GM21526 (cell line): ENCODE measurements around the gene RBM15.

Experiments used
- ATAC-seq: cut with Tn5 transposase; IDR thresholded peaks from one replicate; pipeline ENCODE4 v1.9.1; 2021; ENCODE audit warnings: moderate library complexity; ENCODE audit not compliant: unreplicated experiment, low FRiP score

Gene RBM15

GRCh38 chr1:110347182-110347893, 8.2 kb downstream of the RBM15 start:
- no peak for ATAC-seq

GRCh38 chr1:110348050-110348449, 8.9 kb downstream of the RBM15 start:
- ATAC-seq: no peak

DNA sequence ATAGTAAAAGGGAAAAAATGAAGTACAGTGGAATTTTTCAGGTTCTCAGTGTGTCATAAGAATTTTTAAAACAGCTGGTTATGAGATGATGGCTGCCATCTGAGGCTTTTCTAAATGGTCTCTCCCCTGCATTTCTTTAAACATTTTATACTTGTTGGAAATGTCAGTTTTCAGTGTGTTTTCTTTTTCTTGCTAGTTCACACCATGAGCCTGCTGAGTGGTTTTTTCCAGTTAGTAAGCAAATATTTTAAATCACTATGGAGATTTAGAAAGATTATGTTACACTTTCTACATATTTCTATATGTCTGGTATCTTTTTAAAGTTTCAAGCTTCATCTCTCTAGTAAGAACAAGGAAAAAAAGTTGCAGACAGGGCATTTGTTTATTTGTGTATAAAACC, 9.6 kb downstream of the RBM15 start:
- ATAC-seq: no peak

GRCh38 chr1:110350360-110350759, 11.2 kb downstream of the RBM15 start:
- no peak for ATAC-seq

- no peak for ATAC-seq
Measured at GRCh38 chr1:110355321-110355720, 16.1 kb downstream of the RBM15 start.

DNA sequence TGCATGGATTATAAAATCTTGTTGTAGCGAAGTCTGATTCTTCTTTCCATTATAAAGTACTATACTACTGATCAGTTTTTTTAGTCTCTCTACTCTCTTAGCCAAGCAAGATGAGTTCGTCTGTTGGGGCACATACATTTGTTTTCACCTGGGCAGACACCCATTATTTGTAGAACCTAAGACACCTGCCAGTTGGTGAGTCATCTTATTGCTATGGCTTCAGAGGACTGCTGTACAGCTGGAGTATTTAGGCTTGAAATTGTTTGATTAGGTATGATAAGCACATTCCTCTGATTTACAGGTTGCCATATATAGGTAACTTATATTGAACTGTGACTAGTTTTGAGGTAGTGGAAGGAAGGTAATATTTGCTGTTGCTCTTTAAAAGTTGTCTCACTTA, 17.2 kb downstream of the RBM15 start:
- no peak for ATAC-seq

DNA sequence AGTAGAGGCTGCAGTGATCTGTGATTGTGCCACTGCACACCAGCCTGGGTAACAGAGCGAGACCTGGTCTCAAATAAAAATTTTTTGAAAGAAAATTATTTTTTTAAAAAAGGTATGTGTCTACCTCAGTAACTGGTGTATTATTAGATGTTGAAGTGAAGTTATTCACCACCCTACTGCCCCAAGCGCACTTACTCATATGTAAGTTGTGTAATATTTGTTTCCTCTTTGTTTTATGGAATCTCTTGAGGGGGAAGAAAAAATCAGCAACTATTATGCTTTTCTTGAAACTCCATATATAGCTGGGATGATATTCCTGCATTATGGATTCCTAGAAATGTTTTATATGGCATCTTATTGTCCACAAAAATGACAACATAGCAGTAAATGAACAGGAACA, 21.3 kb downstream of the RBM15 start:
- ATAC-seq: no peak

- no peak for ATAC-seq
Measured at GRCh38 chr1:110361856-110362255, 22.7 kb downstream of the RBM15 start.

GRCh38 chr1:110364221-110364620, 25.0 kb downstream of the RBM15 start:
- ATAC-seq: no peak

- ATAC-seq: no peak
Measured at GRCh38 chr1:110370827-110371226, 31.6 kb downstream of the RBM15 start.

DNA sequence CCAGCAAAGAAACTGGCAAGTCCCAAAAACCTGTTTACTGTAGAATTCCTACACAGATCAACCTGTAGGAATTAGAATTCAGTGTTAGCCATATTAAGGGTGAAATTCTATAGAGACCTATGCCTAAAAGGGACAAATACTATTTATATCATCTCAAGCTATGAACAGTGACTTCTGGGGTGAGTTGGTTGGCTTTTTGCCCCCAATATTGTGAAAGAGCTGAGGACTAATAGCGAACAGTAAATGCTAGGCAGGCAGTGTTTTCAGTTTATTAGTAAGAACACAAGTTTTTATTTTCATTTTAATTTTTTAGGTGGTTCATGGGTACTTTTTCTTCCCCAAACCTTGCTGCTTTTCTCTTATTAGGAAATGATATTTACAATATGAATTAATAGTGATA, 36.3 kb downstream of the RBM15 start:
- ATAC-seq: no peak

- ATAC-seq: no peak
Measured at GRCh38 chr1:110380672-110381283, 41.6 kb downstream of the RBM15 start.

DNA sequence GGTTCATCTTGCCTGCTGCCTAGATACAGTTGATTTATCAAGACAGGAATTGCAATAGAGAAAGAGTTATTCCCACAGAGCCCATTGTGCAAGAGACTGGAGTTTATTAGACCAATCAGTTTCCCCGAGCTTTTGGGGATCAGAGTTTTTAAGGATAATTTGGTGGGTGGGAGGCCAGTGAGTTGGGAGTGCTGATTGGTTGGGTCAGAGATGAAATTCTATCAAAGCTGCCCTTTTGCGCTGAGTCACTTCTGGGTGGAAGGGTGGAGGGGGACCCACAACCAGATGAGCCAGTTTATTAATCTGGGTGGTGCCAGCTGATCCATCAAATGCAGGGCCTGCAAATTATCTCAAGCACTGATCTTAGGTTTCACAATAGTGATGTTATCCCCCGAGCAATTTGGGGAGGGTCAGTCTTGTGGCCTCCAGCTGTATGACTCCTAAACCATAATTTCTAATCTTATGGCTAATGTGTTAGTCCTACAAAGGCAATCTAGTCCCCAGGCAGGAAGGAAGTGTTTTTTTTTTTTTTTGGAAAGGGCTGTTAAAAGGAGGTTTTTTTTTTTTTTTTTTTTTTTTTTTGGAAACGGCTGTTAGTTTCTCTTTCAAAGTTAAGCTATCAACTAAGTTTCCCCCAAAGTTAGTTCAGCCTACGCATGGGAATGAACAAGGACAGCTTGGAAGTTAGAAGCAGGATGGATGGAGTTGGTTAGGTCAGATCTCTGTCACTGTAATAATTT, 44.2 kb downstream of the RBM15 start:
- ATAC-seq: no peak

- no peak for ATAC-seq
Measured at GRCh38 chr1:110384581-110385321, 45.6 kb downstream of the RBM15 start.

DNA sequence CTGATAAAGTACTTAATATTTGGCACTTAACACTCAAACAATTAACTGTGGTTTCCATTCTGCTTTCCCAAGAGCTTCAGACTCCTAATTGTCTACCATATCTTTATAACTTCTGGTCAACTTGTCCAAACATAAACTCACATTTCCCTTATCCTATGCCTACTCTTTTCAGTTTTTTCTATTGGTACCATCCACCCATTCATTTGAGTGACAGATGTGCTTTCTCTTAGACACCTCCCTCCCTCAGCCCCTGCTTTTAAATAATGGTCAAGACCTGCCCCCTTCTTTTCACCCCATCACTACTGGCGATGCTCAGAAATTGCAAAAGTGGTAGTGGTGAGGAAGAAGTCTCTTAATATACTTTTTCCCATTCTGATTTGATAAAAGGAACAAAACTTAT, 46.2 kb downstream of the RBM15 start:
- no peak for ATAC-seq

DNA sequence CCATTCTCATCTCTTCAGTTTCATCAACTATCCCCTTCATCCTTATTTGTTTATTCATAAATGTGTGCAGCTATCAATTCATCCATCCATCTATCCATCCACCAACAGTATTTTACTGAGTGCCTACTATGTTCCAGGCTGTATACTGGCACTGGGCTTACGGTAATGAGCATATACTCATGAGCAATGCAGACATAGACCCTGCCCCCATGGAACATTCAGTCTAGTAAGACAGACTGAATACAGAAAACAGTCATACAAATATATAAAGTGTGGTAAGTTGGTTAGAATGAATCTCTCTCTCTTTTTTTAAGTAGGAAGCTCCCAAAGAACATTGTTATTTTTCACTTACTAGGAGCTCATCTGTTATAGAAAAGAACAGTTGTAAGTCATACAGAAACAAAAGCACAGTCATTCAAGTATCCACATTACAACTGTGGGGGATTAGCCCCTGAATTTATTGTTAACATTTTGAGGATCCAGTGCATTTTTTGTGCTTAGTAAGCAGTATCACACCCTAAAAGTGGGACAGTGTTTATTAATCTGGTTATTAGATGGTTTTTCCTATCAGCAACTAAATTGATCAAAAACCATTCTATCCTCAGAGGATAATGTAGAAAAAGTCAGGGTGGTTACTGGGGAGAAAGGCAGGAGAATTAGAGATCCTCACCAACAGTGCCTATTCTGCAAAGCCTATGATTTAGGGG, 48.0 kb downstream of the RBM15 start:
- ATAC-seq: no peak

- ATAC-seq: no peak
Measured at GRCh38 chr1:110390096-110390495, 50.9 kb downstream of the RBM15 start.

DNA sequence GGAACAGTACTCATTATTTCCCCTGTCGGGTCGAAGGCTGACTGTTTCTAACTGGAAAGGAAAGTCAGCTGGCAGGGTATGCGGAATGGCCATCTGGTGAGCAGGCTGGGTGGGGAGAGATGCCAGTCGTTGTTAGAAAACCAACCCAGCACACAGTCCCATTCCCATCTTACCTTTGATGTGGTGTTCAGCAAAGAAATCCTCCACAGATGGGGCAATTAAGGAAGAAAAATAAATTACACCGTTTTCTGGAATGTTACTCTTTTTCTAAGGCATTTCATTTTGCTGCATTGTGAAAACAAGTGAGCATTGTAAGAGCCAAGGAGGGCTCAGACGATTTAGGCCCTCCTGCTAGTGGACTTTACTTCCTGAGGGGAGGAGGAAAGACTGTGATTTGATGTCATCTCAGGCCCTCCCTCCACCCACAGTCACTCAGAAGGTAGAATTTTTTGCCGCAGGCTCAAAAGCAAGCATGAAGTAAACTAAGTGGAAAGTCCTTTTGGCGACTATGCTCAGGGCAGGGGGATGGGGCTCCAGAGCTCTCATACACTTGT, 51.6 kb downstream of the RBM15 start, which contains the start of gene SLC16A4:
TSS of gene SLC16A4 (minus strand) at position 335 of the 554 bp plus-strand sequence. CDS start 1,703 bp downstream, outside the sequence.
- ATAC-seq: no peak

DNA sequence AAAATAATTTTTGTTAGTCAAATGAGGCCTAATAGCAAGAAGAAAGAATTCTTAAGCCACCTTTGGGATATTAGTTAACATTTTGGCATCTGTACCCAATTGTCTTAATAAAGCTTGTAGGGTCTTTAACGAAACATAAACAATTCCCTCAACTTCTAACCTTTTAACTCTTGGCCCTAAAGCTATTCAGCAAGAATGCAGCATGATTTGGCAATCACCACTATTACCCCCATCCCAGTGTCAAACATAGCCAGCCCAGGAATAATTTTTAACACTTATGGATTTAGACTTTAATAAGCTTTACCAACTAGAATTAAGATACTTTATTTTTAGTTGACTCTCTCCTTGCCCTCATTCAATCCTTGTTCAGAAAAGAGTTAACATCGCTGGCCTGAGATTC, 54.1 kb downstream of the RBM15 start:
- ATAC-seq: no peak
